HG03439 (cell line): ENCODE measurements around the gene PHLDB1.
"Not testable (repeated sequence)": the region's sequence is repeated elsewhere in the genome, so short reads cannot be mapped to it uniquely, and the experiment has no call there.

Source experiments
- ATAC-seq: cut with Tn5 transposase; IDR thresholded peaks from one replicate; pipeline ENCODE4 v1.9.1; 2021; ENCODE audit warnings: mild to moderate bottlenecking, moderate library complexity; ENCODE audit not compliant: unreplicated experiment

Gene PHLDB1

GRCh38 chr11:118607401-118608359 is at the start of gene PHLDB1:
Gene PHLDB1 (plus strand): TSS chr11:118607615. CDS start chr11:118613837, 6,222 bp downstream.
- no peak for ATAC-seq

GRCh38 chr11:118560806-118561205 is 46.6 kb upstream of the PHLDB1 start:
- no peak for ATAC-seq

- ATAC-seq, result no peak
Measured at GRCh38 chr11:118565051-118565450, 42.4 kb upstream of the PHLDB1 start.

- ATAC-seq, result no peak
Measured at GRCh38 chr11:118569670-118570069, 37.7 kb upstream of the PHLDB1 start.

- ATAC-seq, result no peak
Measured at GRCh38 chr11:118570787-118571186, 36.6 kb upstream of the PHLDB1 start.

- peak; percentile 13 for ATAC-seq
Measured at GRCh38 chr11:118571701-118572060, 35.7 kb upstream of the PHLDB1 start.

- ATAC-seq, result peak; percentile 70
Measured at GRCh38 chr11:118572061-118572980, 35.1 kb upstream of the PHLDB1 start, which contains the start of gene ARCN1. Gene ARCN1 (plus strand): TSS chr11:118572409. CDS start chr11:118572548, 139 bp downstream.

GRCh38 chr11:118572981-118573550 is 34.3 kb upstream of the PHLDB1 start:
- peak; percentile 28 for ATAC-seq

GRCh38 chr11:118574636-118575035 is 32.8 kb upstream of the PHLDB1 start:
- ATAC-seq, result no peak

- ATAC-seq, result not testable (repeated sequence)
Measured at GRCh38 chr11:118577995-118578394, 29.4 kb upstream of the PHLDB1 start.

GRCh38 chr11:118581057-118581456 is 26.4 kb upstream of the PHLDB1 start:
- no peak for ATAC-seq

GRCh38 chr11:118587952-118588351 is 19.5 kb upstream of the PHLDB1 start:
- no peak for ATAC-seq

GRCh38 chr11:118592616-118593367 is 14.6 kb upstream of the PHLDB1 start:
- ATAC-seq, result no peak

- not testable (repeated sequence) for ATAC-seq
Measured at GRCh38 chr11:118594984-118595383, 12.4 kb upstream of the PHLDB1 start.

GRCh38 chr11:118596224-118597146 is 10.9 kb upstream of the PHLDB1 start:
- no peak for ATAC-seq

GRCh38 chr11:118597556-118597955 is 9.9 kb upstream of the PHLDB1 start:
- ATAC-seq, result no peak

GRCh38 chr11:118602331-118602730 is 5.1 kb upstream of the PHLDB1 start:
- no peak for ATAC-seq

GRCh38 chr11:118603709-118604108 is 3.7 kb upstream of the PHLDB1 start:
- not testable (repeated sequence) for ATAC-seq

- no peak for ATAC-seq
Measured at GRCh38 chr11:118604566-118604965, 2.8 kb upstream of the PHLDB1 start.
